IMR-90 (cell line): ENCODE results near the gene SLC4A3. TPM values are rescaled to one million over a fixed set of nuclear protein-coding genes. Genes with fewer than 3 reads are reported as not detected.

ENCODE experiments used
- ATAC-seq: fragments of 200-7000 bp; cut with Tn5 transposase; 2 replicates; pipeline ENCODE4 v1.9.1; 2020; ENCODE audit warnings: low read depth, mild to moderate bottlenecking, moderate library complexity
- BruUV-seq: library from RNA; stranded (reverse); fragments of 400-500 nt; replicated peaks from 2 replicates; lab custom pipeline; 2021; lab: Mats Ljungman, UMichigan
- CTCF ChIA-PET: fragments of 300-600 bp; formaldehyde crosslinking; extraction: SDS; loops from one replicate; lab custom pipeline; 2021; ENCODE audit warnings: antibody characterized with exemption; lab: Yijun Ruan, JAX
- POLR2A ChIA-PET: fragments of 300-600 bp; sonication (Branson Sonifier 250); formaldehyde crosslinking; loops from one replicate; lab custom pipeline; 2022; ENCODE audit warnings: antibody characterized with exemption; ENCODE audit not compliant: unreplicated experiment; lab: Charles Lee
- DNase-seq: peaks from one replicate; pipeline ENCODE4 v3.0.0; 2013
- H2AFZ ChIP-seq: replicated peaks from 2 replicates; pipeline ENCODE3; 2013; ENCODE audit warnings: low read length, mild to moderate bottlenecking; ENCODE audit not compliant: poor library complexity
- H2AK5ac ChIP-seq: 2 replicates; pipeline ENCODE4 v1.6.1; 2013; ENCODE audit warnings: low read depth, low read length, inconsistent platforms
- H2AK9ac ChIP-seq: replicated peaks from 2 replicates; pipeline ENCODE3; 2013; ENCODE audit warnings: mild to moderate bottlenecking, low read depth, low read length, moderate library complexity; ENCODE audit not compliant: poor library complexity
- H2BK120ac ChIP-seq: 2 replicates; pipeline ENCODE4 v1.6.1; 2013; ENCODE audit warnings: low read depth, low read length, inconsistent platforms
- H2BK15ac ChIP-seq: 3 replicates; pipeline ENCODE4 v1.6.1; 2013; ENCODE audit warnings: low read depth, low read length, inconsistent platforms
- H2BK20ac ChIP-seq: 2 replicates; pipeline ENCODE4 v1.6.1; 2013; ENCODE audit warnings: low read depth, mild to moderate bottlenecking, inconsistent platforms, low read length, moderate library complexity
- H2BK5ac ChIP-seq: 2 replicates; pipeline ENCODE4 v1.6.1; 2013; ENCODE audit warnings: mild to moderate bottlenecking, low read depth, low read length, inconsistent platforms; ENCODE audit not compliant: poor library complexity, severe bottlenecking
- H3K14ac ChIP-seq: replicated peaks from 2 replicates; pipeline ENCODE4 v1.6.1; 2013; ENCODE audit warnings: low read depth, low read length, inconsistent platforms
- H3K18ac ChIP-seq: 2 replicates; pipeline ENCODE4 v1.6.1; 2013; ENCODE audit warnings: low read depth, low read length, control low read depth
- H3K23ac ChIP-seq: 2 replicates; pipeline ENCODE4 v1.6.1; 2013; ENCODE audit warnings: low read depth, low read length, inconsistent platforms
- H3K27ac ChIP-seq: 2 replicates; pipeline ENCODE4 v1.5.1; 2013; ENCODE audit warnings: mild to moderate bottlenecking, control low read depth, low read length; ENCODE audit not compliant: insufficient read depth
- H3K27me3 ChIP-seq: 2 replicates; pipeline ENCODE4 v1.6.1; 2013; ENCODE audit warnings: low read length; ENCODE audit not compliant: control insufficient read depth, insufficient read depth
- H3K36me3 ChIP-seq: 2 replicates; pipeline ENCODE4 v1.6.1; 2013; ENCODE audit warnings: low read length, mixed read lengths; ENCODE audit not compliant: control insufficient read depth, insufficient read depth
- H3K4ac ChIP-seq: 2 replicates; pipeline ENCODE4 v1.6.1; 2013; ENCODE audit warnings: low read depth, low read length, inconsistent platforms
- H3K4me1 ChIP-seq: 2 replicates; pipeline ENCODE4 v1.6.1; 2013; ENCODE audit warnings: low read length, mixed read lengths; ENCODE audit not compliant: control insufficient read depth, insufficient read depth
- H3K4me2 ChIP-seq: 2 replicates; pipeline ENCODE4 v1.6.1; 2013; ENCODE audit warnings: low read depth, mild to moderate bottlenecking, control low read depth, low read length, moderate library complexity
- H3K4me3 ChIP-seq: 2 replicates; pipeline ENCODE4 v1.5.1; 2013; ENCODE audit warnings: low read depth, mild to moderate bottlenecking, control low read depth, low read length, moderate library complexity; ENCODE audit not compliant: insufficient read depth
- H3K56ac ChIP-seq: 2 replicates; pipeline ENCODE4 v1.6.1; 2013; ENCODE audit warnings: low read length, inconsistent platforms; ENCODE audit not compliant: insufficient read depth; ENCODE audit errors: extremely low read depth
- H3K79me1 ChIP-seq, 2 experiments: 2 replicates each; pipeline ENCODE4 v1.6.1; 2013; ENCODE audit warnings: low read length in 2 of 2, inconsistent platforms in 1 of 2, low read depth in 1 of 2
- H3K9ac ChIP-seq: 2 replicates; pipeline ENCODE4 v1.6.1; 2013; ENCODE audit warnings: low read depth, low read length, control low read depth
- H3K9me1 ChIP-seq: 2 replicates; pipeline ENCODE4 v1.6.1; 2013; ENCODE audit warnings: low read length, inconsistent platforms; ENCODE audit not compliant: insufficient read depth
- H3K9me3 ChIP-seq: 2 replicates; pipeline ENCODE4 v1.6.1; 2013; ENCODE audit warnings: low read length; ENCODE audit not compliant: control insufficient read depth, insufficient read depth
- H4K20me1 ChIP-seq: 2 replicates; pipeline ENCODE4 v1.6.1; 2013; ENCODE audit warnings: low read length, inconsistent platforms; ENCODE audit not compliant: insufficient read depth
- H4K5ac ChIP-seq: 2 replicates; pipeline ENCODE4 v1.6.1; 2013; ENCODE audit warnings: mild to moderate bottlenecking, low read depth, low read length, control low read depth
- H4K8ac ChIP-seq, 2 experiments: 2 replicates each; pipeline ENCODE4 v1.6.1; 2013; ENCODE audit warnings: low read depth in 2 of 2, low read length in 2 of 2, control low read depth in 1 of 2, inconsistent platforms in 1 of 2
- H4K91ac ChIP-seq: 2 replicates; pipeline ENCODE4 v1.6.1; 2013; ENCODE audit warnings: low read depth, low read length, inconsistent platforms; ENCODE audit not compliant: insufficient read depth
- FOS ChIP-seq: fragments of 150-350 bp; IDR thresholded peaks from 2 replicates; pipeline ENCODE4 v1.6.1; 2016; ENCODE audit warnings: low read depth, low read length
- WGBS, 2 experiments: methylation state at CpG; one replicate each; pipeline versions ENCODE4 v1.1.5 to v1.1.7; 2013; ENCODE audit warnings: missing lambda C conversion rate in 2 of 2; ENCODE audit not compliant: insufficient read length in 1 of 2; ENCODE audit errors: extremely low coverage in 2 of 2; 5-methylcytosine and 5-hydroxymethylcytosine counted together
- dilution Hi-C: fragments of 300-500 bp; cut with HindIII; formaldehyde crosslinking; loops from one replicate; pipeline ENCODE4 v1.14.3; 2018; ENCODE audit warnings: low sequenced_read_pairs; ENCODE audit not compliant: unreplicated experiment
- in situ Hi-C: fragments of 300-500 bp; cut with MboI; formaldehyde crosslinking; loops from 3 replicates; pipeline ENCODE4 v1.14.3; 2019; ENCODE audit warnings: low sequenced_read_pairs, inconsistent platforms, mixed read lengths
- intact Hi-C: fragments of 100-400 bp; cut with micrococcal nuclease; formaldehyde crosslinking; loops from 2 replicates; pipeline ENCODE4 v1.10.0; 2022
- polyA plus RNA-seq, 3 experiments: library from polyadenylated mRNA; depleted of rRNA; stranded (reverse); fragments of >200 nt; gene quantifications; 2 replicates each; pipeline ENCODE4 v1.2.3, GENCODE V29; 2012; ENCODE audit warnings: low replicate concordance in 1 of 3
- total RNA-seq: library from RNA; depleted of rRNA; stranded (reverse); fragments of >200 nt; gene quantifications from 2 replicates; pipeline ENCODE4 v1.2.3, GENCODE V29; 2012

SLC4A3 gene
- total and polyA plus RNA-seq, 2 of the 4 experiments (the other 2 are of a cell fraction), result 0.90 to 6.1 TPM

DNA sequence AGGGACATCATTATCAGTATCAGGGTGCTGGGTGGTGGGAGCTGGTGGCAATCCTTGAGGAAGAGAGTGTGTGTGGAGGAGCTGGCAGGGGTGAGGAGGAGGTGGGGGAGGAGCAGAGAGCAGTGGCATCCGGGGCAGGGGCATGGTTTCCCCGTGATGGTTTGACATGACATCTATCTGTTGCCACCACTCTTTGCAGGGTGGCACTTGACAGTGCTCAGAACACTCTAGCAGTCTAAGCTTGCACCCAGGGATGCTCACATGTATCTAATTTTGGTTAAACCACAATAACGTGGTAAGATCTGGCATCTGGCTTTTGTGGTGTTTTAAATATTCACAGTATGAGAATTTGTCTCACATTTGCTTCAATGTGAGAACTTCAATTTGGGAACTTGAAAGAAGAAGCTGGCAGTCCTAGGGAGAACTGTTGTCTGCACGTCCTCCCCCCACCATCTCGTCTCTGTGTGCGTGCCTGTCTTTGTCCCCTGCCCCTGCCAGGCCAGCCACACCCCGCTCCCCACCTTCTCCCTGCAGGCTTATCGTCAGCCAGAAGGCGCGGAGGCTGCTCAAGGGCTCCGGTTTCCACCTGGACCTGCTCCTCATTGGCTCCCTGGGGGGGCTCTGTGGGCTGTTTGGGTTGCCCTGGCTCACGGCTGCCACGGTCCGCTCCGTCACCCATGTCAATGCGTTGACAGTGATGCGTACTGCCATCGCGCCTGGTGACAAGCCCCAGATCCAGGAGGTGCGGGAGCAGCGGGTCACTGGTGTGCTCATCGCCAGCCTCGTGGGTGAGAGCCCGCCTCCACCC, 11.7 kb downstream of the SLC4A3 start:
- Histone ChIP-seq H3K4ac (no peak overlapping the region), H3K14ac (no peak overlapping the region), H4K8ac (no peak overlapping the region), H4K20me1 (no peaks in the 10 kb centered on the region), H3K36me3 (no peaks in the 10 kb centered on the region; the same call in 1 of the 2 replicates), H2BK5ac (no peak overlapping the region), H3K9ac (no peak overlapping the region), H3K27ac (no peak overlapping the region), H3K4me2 (no peak overlapping the region), H3K56ac (no peak overlapping the region), H4K5ac (no peak overlapping the region), H3K4me1 (no peaks in the 10 kb centered on the region; the same call in 1 of the 2 replicates), H2BK20ac (no peak overlapping the region), H2AK9ac (peak overlapping the region; percentile 40), H2AK5ac (no peak overlapping the region), H2AFZ (no peak overlapping the region), H3K79me1 (no peaks in the 10 kb centered on the region), H4K91ac (no peak overlapping the region), H3K18ac (no peak overlapping the region), H3K9me1 (no peaks in the 10 kb centered on the region), H2BK15ac (no peak overlapping the region), H3K27me3 (no peaks in the 10 kb centered on the region), H2BK120ac (no peak overlapping the region), H3K23ac (no peak overlapping the region), H3K9me3 (no peaks in the 10 kb centered on the region), H3K4me3 (no peak overlapping the region)
- ChIA-PET POLR2A (no interaction called here), CTCF (no interaction called here)
- DNase-seq (no peak), ATAC-seq (no peak)
- intact Hi-C loops, result no loop called here
- dilution Hi-C loops, result no loop called here
- in situ Hi-C loops, result no loop called here
- 88% methylated on average over 9 of the region's 24 CpGs; no CpG with 5 or more reads in 1 of the 2 experiments for WGBS, 2 experiments
- no TSS peak for BruUV-seq
- TF ChIP-seq FOS, result no peak
